DMS79 (cell line): ENCODE measurements around the gene AK3.

ENCODE experiments used
- DNase-seq: peaks from one replicate; lab custom pipeline; 2025; lab: John Stamatoyannopoulos, UW

AK3 gene

GRCh38 chr9:4748612-4749011, 7.6 kb upstream of the AK3 start:
- DNase-seq: no peak

GRCh38 chr9:4746278-4747030, 5.5 kb upstream of the AK3 start:
- DNase-seq: no peak

GRCh38 chr9:4743131-4743875, 2.3 kb upstream of the AK3 start:
- no peak for DNase-seq

GRCh38 chr9:4742246-4742645, 1.2 kb upstream of the AK3 start:
- no peak for DNase-seq

- DNase-seq: no peak
These were observed 525 bp upstream of the AK3 start for GRCh38 chr9:4741365-4742089.

- DNase-seq: no peak
These were observed 689 bp downstream of the AK3 start for GRCh38 chr9:4740388-4740637.

- DNase-seq: no peak
These were observed 1.2 kb downstream of the AK3 start for GRCh38 chr9:4739587-4740387.

- no peak for DNase-seq
These were observed 2.0 kb downstream of the AK3 start for GRCh38 chr9:4738866-4739586.

- DNase-seq: no peak
These were observed 6.9 kb downstream of the AK3 start for GRCh38 chr9:4734150-4734549.

GRCh38 chr9:4732890-4733289, 8.1 kb downstream of the AK3 start:
- no peak for DNase-seq

GRCh38 chr9:4727593-4727992, 13.4 kb downstream of the AK3 start:
- DNase-seq: no peak

- no peak for DNase-seq
These were observed 15.1 kb downstream of the AK3 start for GRCh38 chr9:4725706-4726442.

GRCh38 chr9:4721736-4722135, 19.3 kb downstream of the AK3 start:
- DNase-seq: no peak

- DNase-seq: no peak
These were observed 22.1 kb downstream of the AK3 start for GRCh38 chr9:4718911-4719310.

- no peak for DNase-seq
These were observed 23.2 kb downstream of the AK3 start for GRCh38 chr9:4717815-4718214.

- DNase-seq: no peak
These were observed 24.8 kb downstream of the AK3 start for GRCh38 chr9:4716163-4716562.

- no peak for DNase-seq
These were observed 26.6 kb downstream of the AK3 start for GRCh38 chr9:4714266-4715016.

GRCh38 chr9:4713849-4714248, 27.2 kb downstream of the AK3 start:
- DNase-seq: no peak

GRCh38 chr9:4709380-4709779, 31.6 kb downstream of the AK3 start:
- no peak for DNase-seq

- no peak for DNase-seq
These were observed 33.9 kb downstream of the AK3 start for GRCh38 chr9:4706971-4707622.
